HEK293T (cell line): ENCODE measurements around the gene TIMP3.

Experiments used
- ARNT ChIP-seq: fragments of 450-650 bp; IDR thresholded peaks from 2 replicates; pipeline ENCODE4 v1.6.1; 2017; ENCODE audit warnings: mild to moderate bottlenecking
- BHLHE40 ChIP-seq: fragments of 450-650 bp; IDR thresholded peaks from 2 replicates; pipeline ENCODE4 v1.6.1; 2016; ENCODE audit warnings: mild to moderate bottlenecking, moderate library complexity, borderline replicate concordance
- CTBP1 ChIP-seq: fragments of 450-650 bp; IDR thresholded peaks from 2 replicates; pipeline ENCODE4 v1.6.1; 2016; ENCODE audit warnings: borderline replicate concordance
- ELF4 ChIP-seq: fragments of 450-650 bp; IDR thresholded peaks from 2 replicates; pipeline ENCODE4 v1.6.1; 2017; ENCODE audit warnings: antibody characterized with exemption
- FOXA1 ChIP-seq: fragments of 450-650 bp; IDR thresholded peaks from 2 replicates; pipeline ENCODE4 v1.6.1; 2016; ENCODE audit warnings: mild to moderate bottlenecking
- FOXK2 ChIP-seq: fragments of 450-650 bp; IDR thresholded peaks from 2 replicates; pipeline ENCODE4 v1.6.1; 2016; ENCODE audit warnings: mild to moderate bottlenecking
- FOXM1 ChIP-seq: fragments of 450-650 bp; IDR thresholded peaks from 2 replicates; pipeline ENCODE4 v1.6.1; 2017; ENCODE audit warnings: mild to moderate bottlenecking, borderline replicate concordance
- LEF1 ChIP-seq: fragments of 450-650 bp; IDR thresholded peaks from 2 replicates; pipeline ENCODE4 v1.6.1; 2017; ENCODE audit warnings: mild to moderate bottlenecking, borderline replicate concordance
- NFRKB ChIP-seq: fragments of 450-650 bp; IDR thresholded peaks from 2 replicates; pipeline ENCODE4 v1.6.1; 2016; ENCODE audit warnings: mild to moderate bottlenecking, moderate library complexity
- SP1 ChIP-seq: fragments of 450-650 bp; IDR thresholded peaks from 2 replicates; pipeline ENCODE4 v1.6.1; 2017
- SUZ12 ChIP-seq: fragments of 450-650 bp; IDR thresholded peaks from 2 replicates; pipeline ENCODE4 v1.6.1; 2016; ENCODE audit warnings: mild to moderate bottlenecking
- TARDBP ChIP-seq: fragments of 450-650 bp; IDR thresholded peaks from 2 replicates; pipeline ENCODE4 v1.6.1; 2016
- TF ChIP-seq, protein P1 (sequence below): fragments of 450-650 bp; IDR thresholded peaks from 2 replicates; pipeline ENCODE4 v1.6.1; 2016

- TF ChIP-seq BHLHE40 (no peak), SUZ12 (no peak), LEF1 (no peak), TARDBP (no peak), FOXA1 (no peak), SP1 (no peak), FOXM1 (no peak), ARNT (no peak), NFRKB (no peak), ELF4 (no peak), FOXK2 (no peak), CTBP1 (no peak)
- TF ChIP-seq, protein P1, sequence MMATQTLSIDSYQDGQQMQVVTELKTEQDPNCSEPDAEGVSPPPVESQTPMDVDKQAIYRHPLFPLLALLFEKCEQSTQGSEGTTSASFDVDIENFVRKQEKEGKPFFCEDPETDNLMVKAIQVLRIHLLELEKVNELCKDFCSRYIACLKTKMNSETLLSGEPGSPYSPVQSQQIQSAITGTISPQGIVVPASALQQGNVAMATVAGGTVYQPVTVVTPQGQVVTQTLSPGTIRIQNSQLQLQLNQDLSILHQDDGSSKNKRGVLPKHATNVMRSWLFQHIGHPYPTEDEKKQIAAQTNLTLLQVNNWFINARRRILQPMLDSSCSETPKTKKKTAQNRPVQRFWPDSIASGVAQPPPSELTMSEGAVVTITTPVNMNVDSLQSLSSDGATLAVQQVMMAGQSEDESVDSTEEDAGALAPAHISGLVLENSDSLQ, result no peak
Observed at GRCh38 chr22:32855045-32855756, 53.7 kb downstream of the TIMP3 start.
